HG02870 (cell line): Measurements from ENCODE around the gene KANK4.

Experiments used
- ATAC-seq: cut with Tn5 transposase; IDR thresholded peaks from one replicate; pipeline ENCODE4 v1.9.1; 2021; ENCODE audit warnings: mild to moderate bottlenecking, moderate library complexity; ENCODE audit not compliant: unreplicated experiment

The KANK4 gene

GRCh38 chr1:62213075-62213914 is 105.9 kb downstream of the KANK4 start:
- no peak for ATAC-seq

- no peak for ATAC-seq
Measured at GRCh38 chr1:62212411-62212810, 106.8 kb downstream of the KANK4 start.

- no peak for ATAC-seq
Measured at GRCh38 chr1:62210960-62211359, 108.3 kb downstream of the KANK4 start.

GRCh38 chr1:62209931-62210595 is 109.2 kb downstream of the KANK4 start:
- ATAC-seq, result no peak

GRCh38 chr1:62208970-62209369 is 110.3 kb downstream of the KANK4 start:
- ATAC-seq, result no peak

- no peak for ATAC-seq
Measured at GRCh38 chr1:62208087-62208486, 111.1 kb downstream of the KANK4 start.

GRCh38 chr1:62207187-62207586 is 112.0 kb downstream of the KANK4 start:
- no peak for ATAC-seq

- ATAC-seq, result no peak
Measured at GRCh38 chr1:62198781-62199125, 120.5 kb downstream of the KANK4 start.

GRCh38 chr1:62198069-62198780 is 121.0 kb downstream of the KANK4 start:
- no peak for ATAC-seq

GRCh38 chr1:62196086-62196690 is 123.0 kb downstream of the KANK4 start:
- ATAC-seq, result no peak

- ATAC-seq, result no peak
Measured at GRCh38 chr1:62194651-62195544, 124.3 kb downstream of the KANK4 start, which contains the start of gene L1TD1. Gene L1TD1, plus strand, starts transcription at chr1:62194849. Its CDS starts 11,780 bp downstream, at chr1:62206629.

- ATAC-seq, result no peak
Measured at GRCh38 chr1:62188111-62188510, 131.1 kb downstream of the KANK4 start.

- no peak for ATAC-seq
Measured at GRCh38 chr1:62187548-62187947, 131.7 kb downstream of the KANK4 start.
